NB4 (cell line): ENCODE measurements around the gene WDR5.

Source experiments
- DNase-seq: peaks from one replicate; pipeline ENCODE4 v3.0.0; 2010; ENCODE audit warnings: low read depth
- H3K4me3 ChIP-seq: one replicate; pipeline ENCODE4 v1.5.1; 2011; ENCODE audit warnings: mild to moderate bottlenecking, low read depth, low read length, moderate library complexity
- MYC ChIP-seq: IDR thresholded peaks from 2 replicates; pipeline ENCODE4 v1.6.1; 2011; ENCODE audit warnings: low read depth, low read length
- POLR2A ChIP-seq: IDR thresholded peaks from 2 replicates; pipeline ENCODE4 v1.6.1; 2011; ENCODE audit warnings: mild to moderate bottlenecking; ENCODE audit not compliant: insufficient read length; ENCODE audit errors: extremely low read depth
- TF ChIP-seq, protein P1 (sequence below): IDR thresholded peaks from one replicate; pipeline ENCODE4 v1.5.1; 2012; ENCODE audit warnings: low read depth, low read length
- TF ChIP-seq, protein P2 (sequence below): IDR thresholded peaks from 2 replicates; pipeline ENCODE4 v1.6.1; 2011; ENCODE audit warnings: low read depth, low read length

The WDR5 gene

DNA sequence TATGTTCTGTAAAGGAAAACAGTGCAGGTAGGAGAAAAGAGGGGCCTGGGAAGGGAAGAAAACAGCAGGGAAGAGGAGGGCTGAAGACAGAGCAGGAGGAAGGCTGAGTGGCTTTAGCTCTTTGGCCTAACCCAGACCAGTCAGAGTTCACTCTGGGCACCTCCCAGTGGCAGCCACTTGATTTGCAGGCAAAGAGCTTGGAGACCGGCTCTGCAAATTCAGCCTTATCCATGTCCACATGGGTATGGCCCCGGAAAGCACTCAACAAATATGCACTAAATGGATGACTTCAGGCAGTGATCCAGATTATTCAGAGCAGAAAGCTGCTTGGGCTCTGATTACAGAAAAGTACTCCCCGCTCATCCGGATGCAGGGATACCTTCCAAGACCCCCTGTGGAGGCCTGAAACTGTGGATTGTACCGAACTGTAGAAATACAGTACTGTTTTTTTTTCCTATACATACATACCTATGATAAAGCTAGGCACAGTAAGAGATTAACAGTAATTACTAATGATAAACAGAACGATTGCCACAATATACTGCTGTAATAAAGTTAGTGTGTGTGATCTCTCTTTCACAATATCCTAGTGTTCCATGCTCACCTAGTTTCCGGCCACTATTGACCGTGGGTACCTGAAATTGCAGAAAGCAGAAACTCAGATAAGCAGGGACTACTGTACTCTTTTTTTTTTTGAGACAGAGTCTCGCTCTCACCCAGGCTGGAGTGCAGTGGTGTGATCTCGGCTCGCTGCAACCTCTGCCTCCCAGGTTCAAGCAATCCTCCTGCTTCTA lies 33.1 kb downstream of the WDR5 start:
- no peak overlapping the region for H3K4me3 ChIP-seq
- peak; percentile 55 for DNase-seq
- TF ChIP-seq, protein P1, sequence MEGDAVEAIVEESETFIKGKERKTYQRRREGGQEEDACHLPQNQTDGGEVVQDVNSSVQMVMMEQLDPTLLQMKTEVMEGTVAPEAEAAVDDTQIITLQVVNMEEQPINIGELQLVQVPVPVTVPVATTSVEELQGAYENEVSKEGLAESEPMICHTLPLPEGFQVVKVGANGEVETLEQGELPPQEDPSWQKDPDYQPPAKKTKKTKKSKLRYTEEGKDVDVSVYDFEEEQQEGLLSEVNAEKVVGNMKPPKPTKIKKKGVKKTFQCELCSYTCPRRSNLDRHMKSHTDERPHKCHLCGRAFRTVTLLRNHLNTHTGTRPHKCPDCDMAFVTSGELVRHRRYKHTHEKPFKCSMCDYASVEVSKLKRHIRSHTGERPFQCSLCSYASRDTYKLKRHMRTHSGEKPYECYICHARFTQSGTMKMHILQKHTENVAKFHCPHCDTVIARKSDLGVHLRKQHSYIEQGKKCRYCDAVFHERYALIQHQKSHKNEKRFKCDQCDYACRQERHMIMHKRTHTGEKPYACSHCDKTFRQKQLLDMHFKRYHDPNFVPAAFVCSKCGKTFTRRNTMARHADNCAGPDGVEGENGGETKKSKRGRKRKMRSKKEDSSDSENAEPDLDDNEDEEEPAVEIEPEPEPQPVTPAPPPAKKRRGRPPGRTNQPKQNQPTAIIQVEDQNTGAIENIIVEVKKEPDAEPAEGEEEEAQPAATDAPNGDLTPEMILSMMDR = peak; percentile 33
- TF ChIP-seq POLR2A = no peak

DNA sequence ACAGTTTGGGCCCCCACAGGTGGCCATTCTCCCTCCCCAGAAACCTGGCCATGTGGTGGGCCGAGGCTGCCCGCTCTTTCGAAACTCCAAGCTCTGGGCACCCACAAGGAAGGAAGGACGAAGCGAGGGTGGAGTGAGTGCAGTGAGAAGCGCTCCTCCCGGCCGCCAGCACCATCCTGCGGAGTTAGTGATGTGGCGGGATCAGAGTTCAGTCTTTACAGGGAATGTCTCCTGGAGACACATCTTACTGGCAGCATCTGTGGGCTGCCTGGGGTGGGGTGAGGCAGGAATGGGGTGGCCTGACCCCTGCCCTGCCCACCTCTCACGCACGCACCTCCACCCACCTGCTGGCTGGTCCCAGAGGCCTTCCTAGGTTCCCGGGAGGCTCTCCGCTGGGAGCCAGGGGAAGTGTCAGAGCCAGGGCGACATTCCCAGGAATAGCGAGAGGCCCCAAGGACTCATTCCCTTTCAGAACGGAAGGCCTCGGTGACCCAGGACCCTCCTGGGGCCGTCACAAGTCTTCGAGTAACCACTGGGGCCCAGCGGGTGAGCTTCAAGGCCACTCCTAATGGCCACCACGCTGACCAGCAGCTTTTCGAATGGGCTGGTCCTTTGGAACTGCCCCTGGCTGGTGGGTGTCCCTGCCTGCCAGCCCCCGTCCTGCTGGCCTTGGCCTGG lies 34.0 kb downstream of the WDR5 start:
- TF ChIP-seq, protein P1 = no peak
- no peak for TF ChIP-seq POLR2A
- no peak for TF ChIP-seq MYC
- TF ChIP-seq, protein P2, sequence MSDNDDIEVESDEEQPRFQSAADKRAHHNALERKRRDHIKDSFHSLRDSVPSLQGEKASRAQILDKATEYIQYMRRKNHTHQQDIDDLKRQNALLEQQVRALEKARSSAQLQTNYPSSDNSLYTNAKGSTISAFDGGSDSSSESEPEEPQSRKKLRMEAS = no peak
- peak; percentile 11 for DNase-seq
- no peak overlapping the region for H3K4me3 ChIP-seq

DNA sequence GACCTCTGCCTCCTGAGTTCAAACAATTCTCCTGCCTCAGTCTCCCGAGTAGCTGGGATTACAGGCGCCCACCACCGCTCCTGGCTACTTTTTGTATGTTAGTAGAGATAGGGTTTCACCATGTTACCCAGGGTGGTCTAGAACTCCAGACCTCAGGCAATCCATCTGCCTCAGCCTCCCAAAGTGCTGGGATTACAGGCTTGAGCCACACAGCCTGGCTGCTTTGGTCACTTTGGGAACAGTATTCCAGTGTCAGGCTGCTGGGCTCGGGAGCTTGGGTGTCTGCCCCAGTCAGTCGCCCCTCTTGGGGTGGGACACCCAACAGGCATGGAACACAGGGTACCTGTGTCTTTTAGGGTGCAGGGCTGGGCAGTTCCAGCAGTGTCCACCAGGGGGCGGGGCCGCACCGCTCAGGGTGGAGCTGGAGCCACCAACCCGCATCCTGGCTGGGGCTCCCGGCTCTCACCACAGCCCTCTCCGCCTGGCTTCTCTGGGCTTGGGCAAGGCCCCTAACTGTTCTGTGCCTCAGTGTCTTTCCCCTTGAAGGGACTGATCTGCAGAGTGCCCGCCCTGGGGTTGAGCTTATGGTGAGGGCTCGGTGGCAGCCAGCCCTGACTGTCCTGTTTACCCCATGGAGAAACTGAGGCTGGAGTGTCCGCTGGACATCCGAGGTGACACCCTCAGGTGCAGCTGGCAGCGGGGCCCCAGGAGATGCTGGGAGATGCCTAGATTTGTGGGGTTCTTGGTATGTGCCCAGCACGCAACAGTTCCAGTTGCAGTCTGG lies 34.8 kb downstream of the WDR5 start:
- peak; percentile 51 for DNase-seq
- TF ChIP-seq, protein P2 = no peak
- no peak for TF ChIP-seq POLR2A
- TF ChIP-seq MYC = no peak
- TF ChIP-seq, protein P1 = no peak
- H3K4me3 ChIP-seq = no peak overlapping the region

DNA sequence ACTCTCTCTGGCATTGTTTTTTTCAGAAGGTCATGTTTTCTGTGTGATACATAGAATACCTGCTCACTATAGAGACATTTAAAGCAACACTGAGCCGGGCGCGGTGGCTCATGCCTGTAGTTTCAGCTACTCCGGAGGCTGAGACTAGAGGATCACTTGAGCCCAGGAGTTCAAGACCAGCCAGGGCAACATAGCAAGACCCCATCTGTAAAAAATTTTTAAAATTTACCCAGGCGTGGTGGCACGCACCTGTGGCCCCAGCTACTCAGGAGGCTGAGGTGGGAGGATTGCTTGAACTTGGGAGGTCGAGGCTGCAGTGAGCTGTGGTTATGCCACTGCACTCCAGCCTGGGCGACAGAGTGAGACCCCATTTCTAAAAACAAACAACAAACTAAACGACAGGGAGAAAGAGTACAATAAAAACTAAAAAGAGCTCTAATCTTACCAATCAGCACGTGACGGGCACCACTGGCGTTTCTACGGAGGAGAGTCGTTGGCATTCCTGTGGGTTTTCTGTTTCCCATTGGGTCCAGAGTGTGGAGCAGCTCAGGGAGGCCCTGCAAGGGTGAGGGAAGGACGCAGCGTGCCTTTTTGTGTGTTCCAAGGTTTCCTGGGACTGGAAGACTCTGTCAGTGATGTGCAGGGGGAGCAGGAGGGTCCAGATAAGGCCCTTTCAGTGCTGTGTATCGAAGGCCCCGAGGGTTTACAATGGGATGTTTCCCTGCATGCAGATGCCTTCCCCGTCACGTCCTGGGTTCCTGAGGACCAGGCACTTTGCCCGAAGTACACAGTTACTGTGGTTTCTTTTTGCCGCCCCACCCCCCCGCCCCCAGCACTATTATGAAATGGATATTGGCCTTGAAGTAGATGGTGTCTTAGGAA lies 35.7 kb downstream of the WDR5 start:
- DNase-seq = peak; percentile 89
- TF ChIP-seq, protein P2 = no peak
- TF ChIP-seq POLR2A = no peak
- no peak for TF ChIP-seq MYC
- TF ChIP-seq, protein P1 = no peak
- no peak overlapping the region for H3K4me3 ChIP-seq
